ENCODE data around the gene GLS.

GLS gene

DNA sequence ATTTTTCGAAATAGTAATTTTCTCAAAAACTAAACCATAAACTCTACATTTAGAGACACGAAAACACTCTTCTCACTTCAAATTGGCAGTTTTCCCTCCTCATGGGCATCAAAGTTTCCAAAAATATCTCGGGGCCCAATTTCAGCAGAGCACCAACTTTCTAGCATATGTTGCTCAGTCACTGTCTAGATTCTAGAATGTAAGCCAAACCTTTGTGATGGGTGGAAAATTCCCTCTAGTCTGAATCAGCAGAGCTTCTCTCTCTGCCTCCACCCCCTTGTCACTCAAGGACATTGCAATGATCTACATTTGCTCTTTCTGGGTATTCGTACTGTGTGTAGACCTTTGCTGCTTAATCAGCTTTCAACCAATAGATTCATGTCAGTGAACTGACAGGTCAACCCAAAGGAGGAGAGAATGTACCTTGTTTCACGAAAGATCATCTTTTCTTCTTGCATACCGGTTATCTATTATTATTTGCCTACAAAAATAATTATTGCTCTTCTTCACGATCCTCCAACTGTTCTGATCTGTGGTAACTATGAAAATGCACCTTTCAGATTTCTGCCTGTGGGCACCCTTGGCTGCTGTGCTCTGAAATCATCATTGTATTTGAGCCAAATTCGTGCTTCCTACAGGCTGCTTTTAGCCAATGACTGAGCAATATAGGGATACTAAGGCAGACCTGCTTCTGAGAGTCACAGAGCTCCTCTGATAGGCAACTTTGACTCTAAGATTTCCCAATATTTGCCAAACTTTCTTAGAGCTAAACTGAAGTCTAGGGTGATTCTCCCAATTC is 38.7 kb upstream of the GLS start:
- Histone ChIP-seq H3F3A (ENCODE audit: low read depth) (no peaks in the 10 kb centered on the region), H3K4me3 (ENCODE audit: low read length, poor library complexity, severe bottlenecking) (no peak overlapping the region), H3K9ac (ENCODE audit: low read depth, low read length, poor library complexity, severe bottlenecking) (no peak overlapping the region), H3K9me2 (replicated peaks; ENCODE audit: low read depth, low read length) (no peaks in the 10 kb centered on the region), H3K9me3 (ENCODE audit: insufficient read depth, low read depth, low read length) (no peaks in the 10 kb centered on the region), H3K4me2 (ENCODE audit: low read depth, low read length, poor library complexity, severe bottlenecking) (no peak overlapping the region), H2AFZ (ENCODE audit: low read length) (no peak overlapping the region), H3K4me1 (ENCODE audit: insufficient read depth, low read length, poor library complexity, severe bottlenecking) (no peaks in the 10 kb centered on the region), H3K36me3 (ENCODE audit: insufficient read depth, low read length) (no peaks in the 10 kb centered on the region), H3K79me2 (ENCODE audit: insufficient read depth, low read length) (no peaks in the 10 kb centered on the region), H4K20me1 (ENCODE audit: insufficient read depth, low read length, poor library complexity, severe bottlenecking) (no peaks in the 10 kb centered on the region), H3K27me3 (ENCODE audit: insufficient read depth, low read length, poor library complexity, severe bottlenecking) (no peaks in the 10 kb centered on the region)
- no peak for TF ChIP-seq EZH2phosphoT487 (IDR thresholded peaks at IDR 0.05; ENCODE audit: borderline replicate concordance)
- TF ChIP-seq, protein P1, sequence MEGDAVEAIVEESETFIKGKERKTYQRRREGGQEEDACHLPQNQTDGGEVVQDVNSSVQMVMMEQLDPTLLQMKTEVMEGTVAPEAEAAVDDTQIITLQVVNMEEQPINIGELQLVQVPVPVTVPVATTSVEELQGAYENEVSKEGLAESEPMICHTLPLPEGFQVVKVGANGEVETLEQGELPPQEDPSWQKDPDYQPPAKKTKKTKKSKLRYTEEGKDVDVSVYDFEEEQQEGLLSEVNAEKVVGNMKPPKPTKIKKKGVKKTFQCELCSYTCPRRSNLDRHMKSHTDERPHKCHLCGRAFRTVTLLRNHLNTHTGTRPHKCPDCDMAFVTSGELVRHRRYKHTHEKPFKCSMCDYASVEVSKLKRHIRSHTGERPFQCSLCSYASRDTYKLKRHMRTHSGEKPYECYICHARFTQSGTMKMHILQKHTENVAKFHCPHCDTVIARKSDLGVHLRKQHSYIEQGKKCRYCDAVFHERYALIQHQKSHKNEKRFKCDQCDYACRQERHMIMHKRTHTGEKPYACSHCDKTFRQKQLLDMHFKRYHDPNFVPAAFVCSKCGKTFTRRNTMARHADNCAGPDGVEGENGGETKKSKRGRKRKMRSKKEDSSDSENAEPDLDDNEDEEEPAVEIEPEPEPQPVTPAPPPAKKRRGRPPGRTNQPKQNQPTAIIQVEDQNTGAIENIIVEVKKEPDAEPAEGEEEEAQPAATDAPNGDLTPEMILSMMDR (conservative IDR thresholded peaks at IDR 0.05; ENCODE audit: low read length): no peak

DNA sequence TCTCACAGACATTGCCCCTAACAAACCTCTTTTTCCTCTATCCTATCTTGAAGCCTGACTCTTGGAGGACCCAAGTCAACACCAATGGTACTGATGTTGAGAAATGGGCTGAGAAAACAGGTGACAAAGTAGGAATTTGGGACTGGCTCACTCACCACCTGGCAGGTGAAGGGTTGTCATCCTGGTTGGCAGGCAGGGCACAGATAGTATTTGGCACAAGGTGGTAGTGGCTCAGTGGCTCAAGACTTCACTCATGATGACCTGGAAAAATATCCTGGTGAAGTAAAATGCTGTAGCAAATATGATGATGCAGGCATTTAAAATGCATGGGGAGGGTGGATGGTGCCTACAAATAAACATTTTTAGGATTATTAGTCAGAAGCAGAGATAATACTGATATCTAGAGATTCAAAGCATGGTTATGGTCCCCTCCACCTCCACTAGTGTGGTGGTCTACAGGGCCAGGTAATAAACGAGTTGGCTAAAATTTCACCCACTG is 38.0 kb upstream of the GLS start:
- Histone ChIP-seq H3K79me2 (ENCODE audit: insufficient read depth, low read length) (no peaks in the 10 kb centered on the region), H4K20me1 (ENCODE audit: insufficient read depth, low read length, poor library complexity, severe bottlenecking) (no peaks in the 10 kb centered on the region), H3K4me3 (ENCODE audit: low read length, poor library complexity, severe bottlenecking) (no peak overlapping the region), H2AFZ (ENCODE audit: low read length) (no peak overlapping the region), H3K4me1 (ENCODE audit: insufficient read depth, low read length, poor library complexity, severe bottlenecking) (no peaks in the 10 kb centered on the region), H3K27me3 (ENCODE audit: insufficient read depth, low read length, poor library complexity, severe bottlenecking) (no peaks in the 10 kb centered on the region), H3F3A (ENCODE audit: low read depth) (no peaks in the 10 kb centered on the region), H3K4me2 (ENCODE audit: low read depth, low read length, poor library complexity, severe bottlenecking) (no peak overlapping the region), H3K9ac (ENCODE audit: low read depth, low read length, poor library complexity, severe bottlenecking) (no peak overlapping the region), H3K9me3 (ENCODE audit: insufficient read depth, low read depth, low read length) (no peaks in the 10 kb centered on the region), H3K9me2 (replicated peaks; ENCODE audit: low read depth, low read length) (no peaks in the 10 kb centered on the region), H3K36me3 (ENCODE audit: insufficient read depth, low read length) (no peaks in the 10 kb centered on the region)
- TF ChIP-seq, protein P1 (conservative IDR thresholded peaks at IDR 0.05; ENCODE audit: low read length): no peak

DNA sequence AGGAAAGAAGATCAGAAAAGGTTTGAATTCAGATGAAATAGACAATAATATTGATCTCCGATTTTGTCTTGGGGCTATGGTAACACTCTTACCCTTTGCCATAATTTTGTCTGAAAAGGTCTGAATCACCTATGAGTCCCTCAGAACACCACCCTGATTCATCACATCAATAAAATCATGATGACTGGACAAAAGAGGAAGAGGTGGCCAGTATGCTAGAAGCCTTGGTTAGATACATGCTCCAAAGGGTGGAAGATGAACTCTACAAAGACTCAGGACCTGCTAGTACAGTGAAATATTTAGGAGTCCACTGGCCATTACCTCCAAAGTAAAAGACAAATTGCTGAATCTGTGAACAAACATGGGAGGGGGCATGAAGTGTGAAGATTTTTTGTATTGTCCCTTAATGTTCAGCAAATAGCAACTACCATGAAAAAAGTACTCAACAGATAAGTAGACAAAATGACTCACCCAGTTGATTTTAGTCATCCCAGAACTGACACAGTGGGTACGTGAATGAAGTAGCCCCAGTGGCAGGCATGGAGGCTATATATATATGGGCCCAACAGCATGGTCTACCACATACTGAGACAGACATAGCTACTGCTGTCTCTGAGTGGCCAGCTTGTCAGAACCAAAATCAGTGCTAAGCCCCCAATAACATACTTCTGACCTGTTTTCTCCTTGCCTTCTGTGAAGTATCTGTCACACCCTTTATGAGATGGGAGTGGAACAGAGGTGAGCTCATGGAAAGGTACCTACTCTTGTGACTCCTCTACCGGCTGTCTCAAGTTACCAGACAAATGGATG is 36.5 kb upstream of the GLS start:
- Histone ChIP-seq H4K20me1 (ENCODE audit: insufficient read depth, low read length, poor library complexity, severe bottlenecking) (no peaks in the 10 kb centered on the region), H3K4me2 (ENCODE audit: low read depth, low read length, poor library complexity, severe bottlenecking) (no peak overlapping the region), H3F3A (ENCODE audit: low read depth) (no peaks in the 10 kb centered on the region), H2AFZ (ENCODE audit: low read length) (no peak overlapping the region), H3K36me3 (ENCODE audit: insufficient read depth, low read length) (no peaks in the 10 kb centered on the region), H3K9me3 (ENCODE audit: insufficient read depth, low read depth, low read length) (no peaks in the 10 kb centered on the region), H3K9me2 (replicated peaks; ENCODE audit: low read depth, low read length) (no peaks in the 10 kb centered on the region), H3K79me2 (ENCODE audit: insufficient read depth, low read length) (no peaks in the 10 kb centered on the region), H3K4me3 (ENCODE audit: low read length, poor library complexity, severe bottlenecking) (no peak overlapping the region), H3K9ac (ENCODE audit: low read depth, low read length, poor library complexity, severe bottlenecking) (no peak overlapping the region), H3K4me1 (ENCODE audit: insufficient read depth, low read length, poor library complexity, severe bottlenecking) (no peaks in the 10 kb centered on the region), H3K27me3 (ENCODE audit: insufficient read depth, low read length, poor library complexity, severe bottlenecking) (no peaks in the 10 kb centered on the region)
- TF ChIP-seq EZH2phosphoT487 (IDR thresholded peaks at IDR 0.05; ENCODE audit: borderline replicate concordance): no peak
- TF ChIP-seq, protein P1 (conservative IDR thresholded peaks at IDR 0.05; ENCODE audit: low read length): no peak

Data from Loucy (cell line).